HEK293 (cell line): ENCODE data around the gene RCOR1.
A peak's percentile ranks its signal among the peaks of the same experiment; 100 is the strongest.

Experiments used
- CTCF ChIA-PET: fragments of 350-600 bp; formaldehyde crosslinking; extraction: SDS; loops from one replicate; lab custom pipeline; 2021; ENCODE audit warnings: antibody characterized with exemption; lab: Yijun Ruan, JAX
- POLR2A ChIA-PET: fragments of 300-600 bp; formaldehyde crosslinking; extraction: SDS; loops from one replicate; lab custom pipeline; 2020; ENCODE audit warnings: antibody characterized with exemption, inconsistent platforms; lab: Yijun Ruan, JAX
- H3K27ac ChIP-seq: fragments of 200-500 bp; sonication (Bioruptor generic); 2 replicates; pipeline ENCODE4 v1.5.1; 2014; ENCODE audit warnings: low read depth, low read length, control low read depth, inconsistent platforms; ENCODE audit errors: extremely low read depth
- H3K36me3 ChIP-seq, 2 experiments: fragments of 200-500 bp in 1 of 2; sonication (Bioruptor generic) in 1 of 2; 1 replicate in 1 of 2; 2 replicates in 1 of 2; pipeline ENCODE4 v1.5.1; 2014 to 2017; ENCODE audit warnings: inconsistent platforms in 2 of 2, low read length in 2 of 2; ENCODE audit not compliant: control insufficient read depth in 2 of 2, insufficient read depth in 1 of 2
- H3K4me1 ChIP-seq: fragments of 200-500 bp; sonication (Bioruptor generic); 2 replicates; pipeline ENCODE4 v1.5.1; 2014; ENCODE audit warnings: mild to moderate bottlenecking, low read length, inconsistent platforms; ENCODE audit not compliant: control insufficient read depth, insufficient read depth
- H3K4me3 ChIP-seq: 2 replicates; pipeline ENCODE4 v1.5.1; 2011; ENCODE audit warnings: low read depth, mild to moderate bottlenecking, control low read depth, low read length, moderate library complexity
- H3K9me3 ChIP-seq: fragments of 200-500 bp; sonication (Bioruptor generic); 2 replicates; pipeline ENCODE4 v1.5.1; 2014; ENCODE audit warnings: low read depth, low read length, inconsistent platforms; ENCODE audit not compliant: control insufficient read depth, insufficient read depth
- CTCF ChIP-seq: fragments of 450-650 bp; formaldehyde crosslinking; IDR thresholded peaks from 2 replicates; pipeline ENCODE4 v1.5.1; 2016; ENCODE audit warnings: missing biosample characterization, missing genetic modification characterization
- FEZF1 ChIP-seq: fragments of 450-650 bp; formaldehyde crosslinking; IDR thresholded peaks from 2 replicates; pipeline ENCODE4 v1.5.1; 2016; ENCODE audit warnings: missing biosample characterization, missing genetic modification characterization
- GLIS1 ChIP-seq: fragments of 450-650 bp; formaldehyde crosslinking; IDR thresholded peaks from 2 replicates; pipeline ENCODE4 v1.5.1; 2016; ENCODE audit warnings: missing biosample characterization, missing genetic modification characterization
- PRDM1 ChIP-seq: fragments of 450-650 bp; formaldehyde crosslinking; IDR thresholded peaks from 2 replicates; pipeline ENCODE4; 2016; ENCODE audit warnings: missing biosample characterization, missing genetic modification characterization
- PRDM2 ChIP-seq: fragments of 450-650 bp; formaldehyde crosslinking; IDR thresholded peaks from 2 replicates; pipeline ENCODE4 v1.5.1; 2016; ENCODE audit warnings: missing biosample characterization, missing genetic modification characterization, borderline replicate concordance
- PRDM4 ChIP-seq: fragments of 450-650 bp; formaldehyde crosslinking; IDR thresholded peaks from 2 replicates; pipeline ENCODE4 v1.5.1; 2017; ENCODE audit warnings: missing biosample characterization, missing genetic modification characterization
- SP7 ChIP-seq: fragments of 450-650 bp; formaldehyde crosslinking; IDR thresholded peaks from 2 replicates; pipeline ENCODE4 v1.5.1; 2016; ENCODE audit warnings: missing biosample characterization, missing genetic modification characterization
- ZBTB26 ChIP-seq: fragments of 450-650 bp; formaldehyde crosslinking; optimal IDR thresholded peaks from 2 replicates; pipeline ENCODE3; 2016; ENCODE audit warnings: missing biosample characterization, mild to moderate bottlenecking, missing genetic modification characterization
- ZBTB44 ChIP-seq: fragments of 450-650 bp; IDR thresholded peaks from 2 replicates; pipeline ENCODE4 v1.5.1; 2018; ENCODE audit warnings: missing biosample characterization, mild to moderate bottlenecking, missing genetic modification characterization
- ZNF24 ChIP-seq: fragments of 450-650 bp; formaldehyde crosslinking; IDR thresholded peaks from 2 replicates; pipeline ENCODE4 v1.5.1; 2016; ENCODE audit warnings: missing biosample characterization, missing genetic modification characterization
- ZNF266 ChIP-seq: fragments of 450-650 bp; formaldehyde crosslinking; IDR thresholded peaks from 2 replicates; pipeline ENCODE4 v1.5.1; 2016; ENCODE audit warnings: missing biosample characterization, missing genetic modification characterization, low read depth
- ZNF311 ChIP-seq: fragments of 450-650 bp; formaldehyde crosslinking; IDR thresholded peaks from 2 replicates; pipeline ENCODE4 v1.5.1; 2017; ENCODE audit warnings: missing biosample characterization, missing genetic modification characterization, borderline replicate concordance
- ZNF324 ChIP-seq: fragments of 450-650 bp; formaldehyde crosslinking; IDR thresholded peaks from 2 replicates; pipeline ENCODE4 v1.5.1; 2016; ENCODE audit warnings: missing biosample characterization, missing genetic modification characterization
- ZNF473 ChIP-seq: fragments of 450-650 bp; formaldehyde crosslinking; IDR thresholded peaks from 2 replicates; pipeline ENCODE4 v1.5.1; 2017; ENCODE audit warnings: missing biosample characterization, missing genetic modification characterization
- ZNF521 ChIP-seq: fragments of 450-650 bp; formaldehyde crosslinking; IDR thresholded peaks from 2 replicates; pipeline ENCODE4 v1.5.1; 2017; ENCODE audit warnings: missing biosample characterization, mild to moderate bottlenecking, missing genetic modification characterization
- ZNF558 ChIP-seq: fragments of 450-650 bp; formaldehyde crosslinking; IDR thresholded peaks from 2 replicates; pipeline ENCODE4 v1.5.1; 2016; ENCODE audit warnings: missing biosample characterization, missing genetic modification characterization
- ZNF792 ChIP-seq: fragments of 450-650 bp; formaldehyde crosslinking; IDR thresholded peaks from 2 replicates; pipeline ENCODE4 v1.5.1; 2016; ENCODE audit warnings: missing biosample characterization, missing genetic modification characterization
- ZXDB ChIP-seq: fragments of 450-650 bp; formaldehyde crosslinking; IDR thresholded peaks from 2 replicates; pipeline ENCODE4 v1.5.1; 2016; ENCODE audit warnings: missing biosample characterization, missing genetic modification characterization

RCOR1 gene

DNA sequence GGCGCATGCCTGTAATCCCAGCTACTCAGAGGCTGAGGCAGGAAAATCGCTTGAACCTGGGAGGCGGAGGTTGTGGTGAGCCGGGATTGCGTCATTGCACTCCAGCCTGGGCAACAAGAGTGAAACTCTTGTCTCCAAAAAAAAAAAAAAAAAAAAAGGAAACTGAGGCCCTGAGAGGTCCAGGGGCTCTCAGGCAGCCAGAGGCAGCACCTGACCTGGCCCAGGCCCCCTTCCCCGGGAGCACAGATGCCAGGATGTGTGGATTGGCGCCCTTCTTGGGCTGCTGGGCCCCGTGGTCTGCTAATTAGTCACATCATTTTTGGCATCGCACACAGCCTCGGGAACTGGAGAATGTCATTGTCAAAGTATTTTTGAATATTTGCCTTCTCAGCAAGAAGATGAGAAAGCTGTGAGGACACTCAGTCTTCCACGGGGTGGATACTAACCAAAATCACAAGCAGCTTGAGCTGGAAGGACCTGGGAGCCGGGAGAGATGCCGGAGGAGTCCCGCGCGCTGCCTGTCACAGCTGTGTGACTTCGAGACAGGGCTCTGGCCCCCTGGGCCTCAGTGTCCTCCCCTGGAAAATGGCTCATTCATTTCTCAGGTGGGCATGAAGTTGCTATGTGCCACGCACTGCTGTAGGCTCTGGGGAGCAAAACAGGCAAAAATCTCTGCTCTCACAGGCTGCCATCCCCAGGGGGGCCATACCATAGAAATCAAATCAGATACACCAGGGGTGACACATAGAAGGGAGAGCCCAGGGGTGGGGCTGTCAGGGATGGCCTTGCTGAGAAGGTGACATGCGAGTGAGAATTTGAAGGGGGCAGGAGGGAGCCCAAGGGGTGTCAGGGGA lies 12.5 kb upstream of the RCOR1 start (continued):
- TF ChIP-seq ZNF521 (tag by site-specific recombination): no peak

GRCh38 chr14:102580550-102581110 lies 11.8 kb upstream of the RCOR1 start:
- H3K4me1 ChIP-seq: no peaks in the 10 kb centered on the region; the same call in 1 of the 2 replicates
- TF ChIP-seq ZXDB (tag by site-specific recombination): no peak
- TF ChIP-seq CTCF (tag by site-specific recombination): peak; percentile 67
- TF ChIP-seq GLIS1: peak; percentile 25; the same call in 1 of the 2 replicates
- CTCF ChIA-PET: interaction anchor here (0.7 kb wide), 1 partner anchor 124 kb away, joined by 3 read pairs; no protein-coding TSS in a partner anchor
- no peaks in the 10 kb centered on the region for H3K9me3 ChIP-seq
- POLR2A ChIA-PET: no interaction called here
- no peak overlapping the region for H3K4me3 ChIP-seq
- no peaks in the 10 kb centered on the region for H3K36me3 ChIP-seq
- no peak overlapping the region for H3K27ac ChIP-seq

- H3K9me3 ChIP-seq: no peaks in the 10 kb centered on the region
- CTCF ChIA-PET: interaction anchor here (0.7 kb wide), 1 partner anchor 124 kb away, joined by 3 read pairs; no protein-coding TSS in a partner anchor
- H3K4me3 ChIP-seq: no peak overlapping the region
- H3K36me3 ChIP-seq: no peaks in the 10 kb centered on the region
- H3K27ac ChIP-seq: no peak overlapping the region
- POLR2A ChIA-PET: no interaction called here
- H3K4me1 ChIP-seq: no peaks in the 10 kb centered on the region; the same call in 1 of the 2 replicates
- no peak for TF ChIP-seq ZNF473 (tag by site-specific recombination)
- no peak for TF ChIP-seq ZNF266 (tag by site-specific recombination)
- no peak for TF ChIP-seq ZBTB44 (tag by site-specific recombination)
- TF ChIP-seq PRDM1 (tag by site-specific recombination): no peak
- no peak for TF ChIP-seq ZNF792 (tag by site-specific recombination)
- TF ChIP-seq ZNF311 (tag by site-specific recombination): no peak
- no peak for TF ChIP-seq ZNF324
- TF ChIP-seq ZBTB26 (tag by site-specific recombination): no peak
- TF ChIP-seq FEZF1 (tag by site-specific recombination): no peak
- no peak for TF ChIP-seq ZNF24
- TF ChIP-seq ZNF558 (tag by site-specific recombination): no peak
- no peak for TF ChIP-seq SP7
- TF ChIP-seq PRDM2 (tag by site-specific recombination): no peak
- TF ChIP-seq PRDM4 (tag by site-specific recombination): no peak
Measured at GRCh38 chr14:102581193-102581592, 11.3 kb upstream of the RCOR1 start.
